KMS-11 (cell line): ENCODE data around the gene ALOX15B.

Experiments used
- H2AFZ ChIP-seq: fragments of 200-600 bp; sonication (generic); 2 replicates; pipeline ENCODE4 v1.6.1; 2016; ENCODE audit warnings: antibody characterized with exemption, mixed run types, low read depth
- H3K27ac ChIP-seq: fragments of 200-600 bp; sonication (generic); 2 replicates; pipeline ENCODE4 v1.6.1; 2016; ENCODE audit warnings: mild to moderate bottlenecking, mixed run types
- H3K27me3 ChIP-seq: fragments of 200-600 bp; sonication (generic); 2 replicates; pipeline ENCODE4 v1.6.1; 2017; ENCODE audit warnings: mild to moderate bottlenecking, low read depth, mixed run types, moderate library complexity; ENCODE audit not compliant: insufficient read depth
- H3K36me3 ChIP-seq: fragments of 200-600 bp; sonication (generic); 2 replicates; pipeline ENCODE4 v1.6.1; 2017; ENCODE audit warnings: mild to moderate bottlenecking, mixed run types; ENCODE audit not compliant: insufficient read depth
- H3K4me1 ChIP-seq: fragments of 200-600 bp; sonication (generic); 2 replicates; pipeline ENCODE4 v1.6.1; 2016; ENCODE audit warnings: mild to moderate bottlenecking, low read depth, mixed run types; ENCODE audit not compliant: poor library complexity, severe bottlenecking
- H3K4me2 ChIP-seq: fragments of 200-600 bp; sonication (generic); 2 replicates; pipeline ENCODE4 v1.7.0; 2016; ENCODE audit warnings: mild to moderate bottlenecking, mixed run types
- H3K4me3 ChIP-seq: fragments of 200-600 bp; sonication (generic); IDR thresholded peaks from 2 replicates; pipeline ENCODE4 v1.6.1; 2017; ENCODE audit warnings: low read depth, low read length, mixed read lengths; ENCODE audit not compliant: insufficient read depth
- H3K79me2 ChIP-seq: fragments of 200-600 bp; sonication (generic); 2 replicates; pipeline ENCODE4 v1.6.1; 2016; ENCODE audit warnings: low read depth, mixed run types; ENCODE audit not compliant: insufficient read depth
- H3K9ac ChIP-seq: fragments of 200-600 bp; sonication (generic); 2 replicates; pipeline ENCODE4 v1.6.1; 2016; ENCODE audit warnings: mild to moderate bottlenecking, mixed run types
- H4K20me1 ChIP-seq: fragments of 200-600 bp; sonication (generic); 2 replicates; pipeline ENCODE4 v1.6.1; 2016; ENCODE audit warnings: mild to moderate bottlenecking, mixed run types; ENCODE audit not compliant: insufficient read depth
- TF ChIP-seq, protein P1 (sequence below): fragments of 200-600 bp; sonication (generic); conservative IDR thresholded peaks from 2 replicates; pipeline ENCODE4 v1.6.1; 2017; ENCODE audit warnings: low read depth, mild to moderate bottlenecking, antibody characterized with exemption, low read length, moderate library complexity, mixed read lengths

The ALOX15B gene

DNA sequence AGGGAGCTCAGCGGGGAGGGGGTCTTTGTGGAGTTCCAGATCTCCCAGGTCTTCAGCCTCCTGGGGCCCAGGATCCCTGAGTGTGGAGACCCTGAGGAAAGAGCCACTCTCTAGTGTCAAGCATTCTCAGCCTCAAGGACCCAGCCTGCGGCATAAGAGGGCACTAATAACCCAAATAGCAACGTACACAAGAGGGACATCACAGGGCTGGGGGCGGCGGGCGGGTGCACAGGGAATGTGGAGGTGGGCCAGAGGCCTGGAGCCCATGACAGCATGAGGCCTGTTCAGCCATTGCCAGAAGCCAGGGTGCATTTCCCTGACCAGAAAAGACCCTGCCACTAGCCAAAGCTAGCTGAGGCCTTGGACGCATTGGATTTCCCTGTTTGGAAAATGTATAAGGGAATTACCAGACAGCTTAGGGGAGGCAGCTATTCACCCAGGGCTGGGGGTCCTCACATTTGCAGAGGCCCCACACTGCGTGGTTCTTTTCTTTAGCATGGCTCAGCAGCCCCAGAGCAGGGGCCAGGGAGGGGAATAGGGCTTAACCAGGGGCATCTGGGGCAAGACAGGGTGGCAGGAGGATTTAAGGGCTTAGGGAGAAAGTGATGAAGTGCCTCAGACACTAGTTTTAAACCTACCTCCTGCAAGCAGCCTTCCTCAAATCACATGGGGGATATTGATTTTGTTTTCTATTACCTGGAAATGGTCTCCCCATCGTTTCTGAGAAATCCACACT, 13.5 kb upstream of the ALOX15B start:
- Histone ChIP-seq H3K79me2 (no peaks in the 10 kb centered on the region), H3K4me1 (no peaks in the 10 kb centered on the region)

DNA sequence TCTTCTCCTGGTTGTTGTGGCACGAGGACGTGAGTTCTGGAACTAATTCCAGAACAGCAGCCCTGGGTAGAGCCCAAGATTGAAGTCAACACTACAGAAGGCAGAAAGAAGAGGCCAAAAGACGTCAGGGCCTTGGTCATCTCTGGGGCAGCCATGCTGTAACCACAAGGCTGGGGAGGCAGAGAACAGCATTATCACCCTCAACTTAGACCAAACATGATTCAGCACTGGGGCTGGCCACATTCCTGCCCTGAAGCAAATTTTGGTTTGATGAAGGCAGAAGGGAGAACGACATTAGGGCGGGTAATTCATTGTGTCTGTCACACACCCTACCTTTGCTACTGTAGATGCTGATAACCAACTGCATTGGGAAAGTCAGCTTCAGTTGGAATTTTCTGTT, 9.7 kb upstream of the ALOX15B start:
- H4K20me1 ChIP-seq, result no peaks in the 10 kb centered on the region
- H3K4me3 ChIP-seq, result no peak overlapping the region
- H3K4me1 ChIP-seq, result no peaks in the 10 kb centered on the region
- no peaks in the 10 kb centered on the region for H3K79me2 ChIP-seq
- H3K27me3 ChIP-seq, result no peaks in the 10 kb centered on the region
- TF ChIP-seq, protein P1, sequence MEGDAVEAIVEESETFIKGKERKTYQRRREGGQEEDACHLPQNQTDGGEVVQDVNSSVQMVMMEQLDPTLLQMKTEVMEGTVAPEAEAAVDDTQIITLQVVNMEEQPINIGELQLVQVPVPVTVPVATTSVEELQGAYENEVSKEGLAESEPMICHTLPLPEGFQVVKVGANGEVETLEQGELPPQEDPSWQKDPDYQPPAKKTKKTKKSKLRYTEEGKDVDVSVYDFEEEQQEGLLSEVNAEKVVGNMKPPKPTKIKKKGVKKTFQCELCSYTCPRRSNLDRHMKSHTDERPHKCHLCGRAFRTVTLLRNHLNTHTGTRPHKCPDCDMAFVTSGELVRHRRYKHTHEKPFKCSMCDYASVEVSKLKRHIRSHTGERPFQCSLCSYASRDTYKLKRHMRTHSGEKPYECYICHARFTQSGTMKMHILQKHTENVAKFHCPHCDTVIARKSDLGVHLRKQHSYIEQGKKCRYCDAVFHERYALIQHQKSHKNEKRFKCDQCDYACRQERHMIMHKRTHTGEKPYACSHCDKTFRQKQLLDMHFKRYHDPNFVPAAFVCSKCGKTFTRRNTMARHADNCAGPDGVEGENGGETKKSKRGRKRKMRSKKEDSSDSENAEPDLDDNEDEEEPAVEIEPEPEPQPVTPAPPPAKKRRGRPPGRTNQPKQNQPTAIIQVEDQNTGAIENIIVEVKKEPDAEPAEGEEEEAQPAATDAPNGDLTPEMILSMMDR, result no peak
- no peak overlapping the region for H3K4me2 ChIP-seq
- H2AFZ ChIP-seq, result no peak overlapping the region
- no peak overlapping the region for H3K27ac ChIP-seq
- no peak overlapping the region for H3K9ac ChIP-seq
- no peaks in the 10 kb centered on the region for H3K36me3 ChIP-seq

More for the DNA sequence above, 13.5 kb upstream of the ALOX15B start:
- Histone ChIP-seq H3K4me3 (no peak overlapping the region), H2AFZ (no peak overlapping the region), H3K27me3 (no peaks in the 10 kb centered on the region), H3K4me2 (no peak overlapping the region), H3K36me3 (no peaks in the 10 kb centered on the region), H4K20me1 (no peaks in the 10 kb centered on the region), H3K27ac (no peak overlapping the region), H3K9ac (no peak overlapping the region)
- TF ChIP-seq, protein P1, result no peak

- no peak overlapping the region for H3K4me2 ChIP-seq
- H3K9ac ChIP-seq, result no peak overlapping the region
- no peaks in the 10 kb centered on the region for H3K4me1 ChIP-seq
- no peaks in the 10 kb centered on the region for H3K27me3 ChIP-seq
- H3K27ac ChIP-seq, result no peak overlapping the region
- H3K4me3 ChIP-seq, result no peak overlapping the region
- H3K79me2 ChIP-seq, result no peaks in the 10 kb centered on the region
- H3K36me3 ChIP-seq, result no peaks in the 10 kb centered on the region
- H4K20me1 ChIP-seq, result no peaks in the 10 kb centered on the region
- TF ChIP-seq, protein P1, result no peak
- H2AFZ ChIP-seq, result no peak overlapping the region
Measured at GRCh38 chr17:8031261-8031661, 7.6 kb upstream of the ALOX15B start.

GRCh38 chr17:8031950-8032349, 6.9 kb upstream of the ALOX15B start:
- H3K27me3 ChIP-seq, result no peaks in the 10 kb centered on the region
- no peak overlapping the region for H3K4me2 ChIP-seq
- no peaks in the 10 kb centered on the region for H4K20me1 ChIP-seq
- H3K4me3 ChIP-seq, result no peak overlapping the region
- H2AFZ ChIP-seq, result no peak overlapping the region
- no peaks in the 10 kb centered on the region for H3K4me1 ChIP-seq
- H3K36me3 ChIP-seq, result no peaks in the 10 kb centered on the region
- no peaks in the 10 kb centered on the region for H3K79me2 ChIP-seq
- no peak overlapping the region for H3K9ac ChIP-seq
- TF ChIP-seq, protein P1, result no peak
- H3K27ac ChIP-seq, result no peak overlapping the region
